ENCODE results near the gene CD27.

- TF ChIP-seq, protein P1, sequence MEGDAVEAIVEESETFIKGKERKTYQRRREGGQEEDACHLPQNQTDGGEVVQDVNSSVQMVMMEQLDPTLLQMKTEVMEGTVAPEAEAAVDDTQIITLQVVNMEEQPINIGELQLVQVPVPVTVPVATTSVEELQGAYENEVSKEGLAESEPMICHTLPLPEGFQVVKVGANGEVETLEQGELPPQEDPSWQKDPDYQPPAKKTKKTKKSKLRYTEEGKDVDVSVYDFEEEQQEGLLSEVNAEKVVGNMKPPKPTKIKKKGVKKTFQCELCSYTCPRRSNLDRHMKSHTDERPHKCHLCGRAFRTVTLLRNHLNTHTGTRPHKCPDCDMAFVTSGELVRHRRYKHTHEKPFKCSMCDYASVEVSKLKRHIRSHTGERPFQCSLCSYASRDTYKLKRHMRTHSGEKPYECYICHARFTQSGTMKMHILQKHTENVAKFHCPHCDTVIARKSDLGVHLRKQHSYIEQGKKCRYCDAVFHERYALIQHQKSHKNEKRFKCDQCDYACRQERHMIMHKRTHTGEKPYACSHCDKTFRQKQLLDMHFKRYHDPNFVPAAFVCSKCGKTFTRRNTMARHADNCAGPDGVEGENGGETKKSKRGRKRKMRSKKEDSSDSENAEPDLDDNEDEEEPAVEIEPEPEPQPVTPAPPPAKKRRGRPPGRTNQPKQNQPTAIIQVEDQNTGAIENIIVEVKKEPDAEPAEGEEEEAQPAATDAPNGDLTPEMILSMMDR (conservative IDR thresholded peaks at IDR 0.05; ENCODE audit: low read depth, low read length) = no peak
- TF ChIP-seq EZH2 (IDR thresholded peaks at IDR 0.05; ENCODE audit: low read length, unreplicated experiment) = no peak
These were observed 27.2 kb downstream of the CD27 start for GRCh38 chr12:6471989-6472360.

All from PC-3 (cell line).